ENCODE results near the gene ALK.

ALK gene

GRCh38 chr2:29834624-29835023, 86.8 kb downstream of the ALK start:
- POLR2A ChIA-PET = no interaction called here
- H3K9me3 ChIP-seq (ENCODE audit: control insufficient read depth, insufficient read depth, low read depth, low read length) = no peaks in the 10 kb centered on the region
- no peak overlapping the region for H3K27ac ChIP-seq (ENCODE audit: extremely low read depth, low read depth, low read length)
- TF ChIP-seq SP2 (tag by site-specific recombination; IDR thresholded peaks at IDR 0.05) (no peak), ZNF629 (tag by site-specific recombination; IDR thresholded peaks at IDR 0.05) (no peak), KLF7 (tag by site-specific recombination; IDR thresholded peaks at IDR 0.05; ENCODE audit: borderline replicate concordance) (no peak), ZNF16 (tag by site-specific recombination; IDR thresholded peaks at IDR 0.05; ENCODE audit: low read depth) (no peak), PRDM10 (tag by site-specific recombination; IDR thresholded peaks at IDR 0.05) (no peak), HOXC10 (CRISPR knock-in tag; IDR thresholded peaks at IDR 0.05) (no peak), ZNF202 (tag by site-specific recombination; IDR thresholded peaks at IDR 0.05; ENCODE audit: borderline replicate concordance) (no peak), ZNF184 (tag by site-specific recombination; IDR thresholded peaks at IDR 0.05) (no peak), REST (tag by site-specific recombination; IDR thresholded peaks at IDR 0.05) (no peak), INSM2 (tag by site-specific recombination; IDR thresholded peaks at IDR 0.05) (no peak), ZNF768 (tag by site-specific recombination; IDR thresholded peaks at IDR 0.05) (no peak)
- H3K36me3 ChIP-seq (ENCODE audit: control insufficient read depth in 2 of 2, insufficient read depth in 1 of 2, low read length in 2 of 2) = no peaks in the 10 kb centered on the region
- H3K4me3 ChIP-seq (ENCODE audit: low read depth, low read length) = no peak overlapping the region
- CTCF ChIA-PET = interaction anchor here (1.7 kb wide), 1 partner anchor 527 kb away, joined by 5 read pairs; no protein-coding TSS in a partner anchor
- H3K4me1 ChIP-seq (ENCODE audit: control insufficient read depth, insufficient read depth, low read length) = no peaks in the 10 kb centered on the region

- no peak overlapping the region for H3K27ac ChIP-seq (ENCODE audit: extremely low read depth, low read depth, low read length)
- H3K9me3 ChIP-seq (ENCODE audit: control insufficient read depth, insufficient read depth, low read depth, low read length) = no peaks in the 10 kb centered on the region
- ChIA-PET CTCF (interaction anchor here (1.7 kb wide), 1 partner anchor 526 kb away, joined by 5 read pairs; no protein-coding TSS in a partner anchor), POLR2A (no interaction called here)
- H3K4me1 ChIP-seq (ENCODE audit: control insufficient read depth, insufficient read depth, low read length) = no peaks in the 10 kb centered on the region
- no peak overlapping the region for H3K4me3 ChIP-seq (ENCODE audit: low read depth, low read length)
- H3K36me3 ChIP-seq (ENCODE audit: control insufficient read depth in 2 of 2, insufficient read depth in 1 of 2, low read length in 2 of 2) = no peaks in the 10 kb centered on the region
- TF ChIP-seq ZNF148 (tag by site-specific recombination; IDR thresholded peaks at IDR 0.05; ENCODE audit: borderline replicate concordance) = no peak
- no peak for TF ChIP-seq ZNF600 (tag by site-specific recombination; IDR thresholded peaks at IDR 0.05)
- TF ChIP-seq ZSCAN16 (tag by site-specific recombination; IDR thresholded peaks at IDR 0.05) = no peak
- no peak for TF ChIP-seq ZNF2 (tag by site-specific recombination; IDR thresholded peaks at IDR 0.05)
- no peak for TF ChIP-seq ZNF18 (tag by site-specific recombination; IDR thresholded peaks at IDR 0.05)
- TF ChIP-seq ZSCAN5A (tag by site-specific recombination; IDR thresholded peaks at IDR 0.05) = no peak
- TF ChIP-seq ZNF302 (tag by site-specific recombination; IDR thresholded peaks at IDR 0.05; ENCODE audit: low read depth) = no peak
- TF ChIP-seq ZNF423 (tag by site-specific recombination; IDR thresholded peaks at IDR 0.05) = no peak
- TF ChIP-seq TCF7L2 (IDR thresholded peaks at IDR 0.05; ENCODE audit: borderline replicate concordance, low read depth, low read length) = no peak
- no peak for TF ChIP-seq ZNF792 (tag by site-specific recombination; IDR thresholded peaks at IDR 0.05)
Observed at GRCh38 chr2:29834036-29834540, 87.3 kb downstream of the ALK start.

Data from HEK293 (cell line).